ENCODE data around the gene TBC1D8.

GRCh38 chr2:101188683-101189405, 37.7 kb upstream of the TBC1D8 start:
- no peak for TF ChIP-seq CTCF (IDR thresholded peaks at IDR 0.05)
- TF ChIP-seq EZH2 (IDR thresholded peaks at IDR 0.05; ENCODE audit: borderline replicate concordance, insufficient read depth, low read depth, low read length, poor library complexity, severe bottlenecking): no peak

Data from B cell (primary cell).